Mesenteric fat pad (tissue), 1 donor: Measurements from ENCODE around the gene MMP7. TPM values are rescaled to one million over a fixed set of nuclear protein-coding genes. Genes with fewer than 3 reads are reported as not detected.

Experiments used
- total RNA-seq: library from RNA; stranded (reverse); fragmentation: NEBNext Ultra II Directional; extraction: Animal tissue kit (Norgen Biotek cat#: 25700); gene quantifications from one replicate; pipeline ENCODE4 v1.2.1, GENCODE V29; 2021
- donor health status: DM: yes; HTN: yes; CAD: no.

Gene MMP7
- total RNA-seq, 1 donor from 2014 or later: 2.5 TPM

Other genes starting within 250 kb of the MMP7 start
- 5.3 TPM for gene BIRC3, start 213.3 kb downstream of the MMP7 start, total RNA-seq
- 43.1 TPM for gene BIRC2, start 183.5 kb downstream of the MMP7 start, total RNA-seq
- gene TMEM123, start 78.0 kb downstream of the MMP7 start, total RNA-seq: 93.0 TPM
- not detected for gene MMP20, start 94.6 kb upstream of the MMP7 start, total RNA-seq
- gene MMP27, start 175.0 kb upstream of the MMP7 start, total RNA-seq: not detected
- gene MMP8, start 194.2 kb upstream of the MMP7 start, total RNA-seq: 2.6 TPM
- gene MMP10, start 249.9 kb upstream of the MMP7 start, total RNA-seq: not detected